CD8-positive, alpha-beta memory T cell (primary cell): ENCODE data around the gene S100PBP. TPM values are rescaled to one million over a fixed set of nuclear protein-coding genes. Genes with fewer than 3 reads are reported as not detected.
A peak's percentile ranks its signal among the peaks of the same experiment; 100 is the strongest.
"Not testable (repeated sequence)": the region's sequence is repeated elsewhere in the genome, so short reads cannot be mapped to it uniquely, and the experiment has no call there.

ENCODE experiments used
- CTCF ChIA-PET: fragments of 350-600 bp; sonication (Branson Sonifier 250); formaldehyde crosslinking; loops from one replicate; lab custom pipeline; 2021; ENCODE audit warnings: antibody characterized with exemption; lab: Charles Lee
- POLR2A ChIA-PET: fragments of 350-600 bp; sonication (Branson Sonifier 250); formaldehyde crosslinking; loops from one replicate; lab custom pipeline; 2021; ENCODE audit warnings: antibody characterized with exemption; lab: Charles Lee
- DNase-seq, 5 donors: peaks; one replicate each; pipeline versions ENCODE4 v3.0.0 to v3.0.0-alpha.2; 2020 to 2022; ENCODE audit warnings: mixed read lengths in 1 of 5
- H3K27ac ChIP-seq: one replicate; pipeline ENCODE4 v1.7.0; 2013; ENCODE audit warnings: low read depth, mild to moderate bottlenecking, low read length, moderate library complexity
- H3K27me3 ChIP-seq: 2 replicates; pipeline ENCODE4 v1.7.0; 2013; ENCODE audit warnings: low read length, mild to moderate bottlenecking; ENCODE audit not compliant: insufficient read depth, poor library complexity, severe bottlenecking
- H3K36me3 ChIP-seq: 2 replicates; pipeline ENCODE4 v1.7.0; 2013; ENCODE audit warnings: mild to moderate bottlenecking, low read length, moderate library complexity; ENCODE audit not compliant: insufficient read depth
- H3K4me1 ChIP-seq: 2 replicates; pipeline ENCODE4 v1.7.0; 2013; ENCODE audit warnings: mild to moderate bottlenecking, low read length, moderate library complexity; ENCODE audit not compliant: insufficient read depth
- H3K4me3 ChIP-seq: 2 replicates; pipeline ENCODE4 v1.7.0; 2013; ENCODE audit warnings: mild to moderate bottlenecking, low read length
- H3K9me3 ChIP-seq: 2 replicates; pipeline ENCODE4 v1.7.0; 2013; ENCODE audit warnings: mild to moderate bottlenecking, low read length
- H3K27ac Mint-ChIP-seq, 8 donors: one replicate each; pipeline ENCODE4 v1.8.0; 2020 to 2021; ENCODE audit warnings: mixed read lengths in 8 of 8, mild to moderate bottlenecking in 6 of 8, inconsistent platforms in 3 of 8, moderate library complexity in 3 of 8
- H3K27me3 Mint-ChIP-seq, 2 donors: one replicate each; pipeline ENCODE4 v1.8.0; 2020 to 2021; ENCODE audit warnings: mixed read lengths in 2 of 2, mild to moderate bottlenecking in 1 of 2, moderate library complexity in 1 of 2
- H3K36me3 Mint-ChIP-seq, 3 donors: one replicate each; pipeline ENCODE4 v1.8.0; 2020 to 2021; ENCODE audit warnings: mixed read lengths in 3 of 3, inconsistent platforms in 1 of 3, mild to moderate bottlenecking in 1 of 3
- H3K4me1 Mint-ChIP-seq, 3 donors: one replicate each; pipeline ENCODE4 v1.8.0; 2020 to 2021; ENCODE audit warnings: mixed read lengths in 3 of 3, inconsistent platforms in 1 of 3, mild to moderate bottlenecking in 1 of 3
- H3K4me3 Mint-ChIP-seq, 7 donors: one replicate each; pipeline ENCODE4 v1.8.0; 2020 to 2021; ENCODE audit warnings: mixed read lengths in 7 of 7, mild to moderate bottlenecking in 6 of 7, moderate library complexity in 4 of 7, inconsistent platforms in 2 of 7
- H3K9me3 Mint-ChIP-seq, 5 donors: one replicate each; pipeline ENCODE4 v1.8.0; 2020 to 2022; ENCODE audit warnings: mixed read lengths in 5 of 5, mild to moderate bottlenecking in 3 of 5, moderate library complexity in 2 of 5, inconsistent platforms in 1 of 5
- polyA plus RNA-seq: library from polyadenylated mRNA; unstranded; fragments of 300-500 nt; fragmentation: Illumina TruSeq; gene quantifications from one replicate; pipeline ENCODE4 v1.2.3, GENCODE V29; 2021
- total RNA-seq, 2 experiments: library from RNA; stranded (reverse); gene quantifications; one replicate each; pipeline ENCODE4 v1.2.3, GENCODE V29; 2021

S100PBP gene
- total and polyA plus RNA-seq, 3 experiments from 2014 or later: 17.3 to 30.6 (median 28.6) TPM

- peak overlapping the region in 2 of 8 donors; percentile 27 to 65 for H3K27ac Mint-ChIP-seq
- DNase-seq: no peak
- Histone ChIP-seq H3K4me3 (no peak overlapping the region), H3K27ac (peak overlapping the region; percentile 31), H3K27me3 (peaks cover 34% of the 10 kb centered on the region), H3K36me3 (no peaks in the 10 kb centered on the region), H3K9me3 (no peaks in the 10 kb centered on the region), H3K4me1 (peaks cover 7% of the 10 kb centered on the region)
- H3K4me3 Mint-ChIP-seq: peak overlapping the region; percentile 66 to 86 (median 79)
- H3K27me3 Mint-ChIP-seq: peaks cover 44 to 50% of the 10 kb centered on the region in 2 donors
- POLR2A ChIA-PET: no interaction called here
- H3K9me3 Mint-ChIP-seq: peaks cover 0 to 2% (median 0%) of the 10 kb centered on the region in 5 donors
- CTCF ChIA-PET: no interaction called here
- H3K36me3 Mint-ChIP-seq: no peaks in the 10 kb centered on the region
- H3K4me1 Mint-ChIP-seq: peaks cover 5 to 14% (median 8%) of the 10 kb centered on the region in 3 donors
Observed at GRCh38 chr1:32901823-32902534, 84.5 kb downstream of the S100PBP start.

- Mint-ChIP-seq H3K9me3 (peaks cover 0 to 2% (median 0%) of the 10 kb centered on the region in 5 donors), H3K4me1 (peaks cover 5 to 14% (median 8%) of the 10 kb centered on the region in 3 donors), H3K4me3 (peak overlapping the region; percentile 23 to 80 (median 72)), H3K36me3 (no peaks in the 10 kb centered on the region), H3K27me3 (peaks cover 39 to 45% of the 10 kb centered on the region in 2 donors), H3K27ac (no peak overlapping the region)
- ChIA-PET CTCF (no interaction called here), POLR2A (no interaction called here)
- no peak for DNase-seq
- H3K27me3 ChIP-seq: peaks cover 34% of the 10 kb centered on the region
- H3K27ac ChIP-seq: no peak overlapping the region
- no peaks in the 10 kb centered on the region for H3K9me3 ChIP-seq
- H3K4me3 ChIP-seq: no peak overlapping the region
- no peaks in the 10 kb centered on the region for H3K36me3 ChIP-seq
- H3K4me1 ChIP-seq: peaks cover 7% of the 10 kb centered on the region
Observed at GRCh38 chr1:32902535-32902920, 85.1 kb downstream of the S100PBP start.

GRCh38 chr1:32903991-32904785 is 86.7 kb downstream of the S100PBP start:
- Mint-ChIP-seq H3K27ac (no peak overlapping the region), H3K4me1 (peaks cover 5 to 14% (median 8%) of the 10 kb centered on the region in 3 donors), H3K36me3 (no peaks in the 10 kb centered on the region), H3K9me3 (no peaks in the 10 kb centered on the region), H3K4me3 (peak overlapping the region in 1 of 7 donors; percentile 43), H3K27me3 (peaks cover 29 to 33% of the 10 kb centered on the region in 2 donors)
- Histone ChIP-seq H3K27me3 (peaks cover 29% of the 10 kb centered on the region), H3K27ac (no peak overlapping the region), H3K4me3 (no peak overlapping the region), H3K9me3 (no peaks in the 10 kb centered on the region), H3K4me1 (peaks cover 7% of the 10 kb centered on the region), H3K36me3 (no peaks in the 10 kb centered on the region)
- DNase-seq: no peak
- CTCF ChIA-PET: interaction anchor here (0.9 kb wide), 1 partner anchor 12 kb away, joined by 3 read pairs; no protein-coding TSS in a partner anchor
- POLR2A ChIA-PET: no interaction called here

GRCh38 chr1:32904797-32905196 is 87.3 kb downstream of the S100PBP start:
- H3K36me3 ChIP-seq: no peaks in the 10 kb centered on the region
- H3K4me3 ChIP-seq: no peak overlapping the region
- Mint-ChIP-seq H3K4me1 (peaks cover 5 to 14% (median 8%) of the 10 kb centered on the region in 3 donors), H3K27me3 (peaks cover 28% of the 10 kb centered on the region in 2 donors), H3K4me3 (no peak overlapping the region), H3K27ac (no peak overlapping the region), H3K36me3 (no peaks in the 10 kb centered on the region), H3K9me3 (no peaks in the 10 kb centered on the region)
- no peak overlapping the region for H3K27ac ChIP-seq
- POLR2A ChIA-PET: no interaction called here
- peaks cover 25% of the 10 kb centered on the region for H3K27me3 ChIP-seq
- CTCF ChIA-PET: interaction anchor here (0.9 kb wide), 1 partner anchor 12 kb away, joined by 3 read pairs; no protein-coding TSS in a partner anchor
- no peak for DNase-seq
- no peaks in the 10 kb centered on the region for H3K9me3 ChIP-seq
- H3K4me1 ChIP-seq: peaks cover 7% of the 10 kb centered on the region

- H3K27ac ChIP-seq, H3K9me3 Mint-ChIP-seq, CTCF ChIA-PET, H3K4me3 Mint-ChIP-seq, H3K4me1 ChIP-seq, H3K4me3 ChIP-seq, POLR2A ChIA-PET, H3K36me3 Mint-ChIP-seq, DNase-seq, H3K36me3 ChIP-seq, H3K9me3 ChIP-seq: not testable (repeated sequence)
- H3K27me3 ChIP-seq: peaks cover 17% of the 10 kb centered on the region
- peak overlapping the region in 1 of 8 donors; percentile 67 for H3K27ac Mint-ChIP-seq
- peaks cover 2 to 11% (median 7%) of the 10 kb centered on the region in 3 donors for H3K4me1 Mint-ChIP-seq
- H3K27me3 Mint-ChIP-seq: peaks cover 24 to 25% of the 10 kb centered on the region in 2 donors
Observed at GRCh38 chr1:32905588-32905987, 88.1 kb downstream of the S100PBP start.

GRCh38 chr1:32906654-32907053 is 89.2 kb downstream of the S100PBP start:
- H3K27me3 Mint-ChIP-seq: peaks cover 19 to 20% of the 10 kb centered on the region in 2 donors
- H3K9me3 Mint-ChIP-seq: no peaks in the 10 kb centered on the region
- H3K36me3 Mint-ChIP-seq: no peaks in the 10 kb centered on the region
- no peaks in the 10 kb centered on the region for H3K9me3 ChIP-seq
- POLR2A ChIA-PET: interaction anchor here (0.7 kb wide), 1 partner anchor 9 kb away, joined by 8 read pairs; no protein-coding TSS in a partner anchor
- no peaks in the 10 kb centered on the region for H3K4me1 ChIP-seq
- CTCF ChIA-PET: no interaction called here
- H3K4me1 Mint-ChIP-seq: peaks cover 0 to 5% (median 3%) of the 10 kb centered on the region in 3 donors
- no peaks in the 10 kb centered on the region for H3K36me3 ChIP-seq
- peaks cover 10% of the 10 kb centered on the region for H3K27me3 ChIP-seq
- H3K27ac Mint-ChIP-seq: no peak overlapping the region
- no peak overlapping the region for H3K4me3 ChIP-seq
- no peak overlapping the region for H3K27ac ChIP-seq
- no peak overlapping the region for H3K4me3 Mint-ChIP-seq
- DNase-seq: no peak

- Histone ChIP-seq H3K4me1 (no peaks in the 10 kb centered on the region), H3K27ac (no peak overlapping the region), H3K9me3 (no peaks in the 10 kb centered on the region), H3K27me3 (peaks cover 5% of the 10 kb centered on the region), H3K4me3 (no peak overlapping the region), H3K36me3 (no peaks in the 10 kb centered on the region)
- ChIA-PET CTCF (no interaction called here), POLR2A (interaction anchor here (0.7 kb wide), 1 partner anchor 9 kb away, joined by 8 read pairs; no protein-coding TSS in a partner anchor)
- DNase-seq: no peak
- H3K4me1 Mint-ChIP-seq: no peaks in the 10 kb centered on the region
- H3K27ac Mint-ChIP-seq: no peak overlapping the region
- peaks cover 12% of the 10 kb centered on the region in 2 donors for H3K27me3 Mint-ChIP-seq
- H3K9me3 Mint-ChIP-seq: no peaks in the 10 kb centered on the region
- no peaks in the 10 kb centered on the region for H3K36me3 Mint-ChIP-seq
- no peak overlapping the region for H3K4me3 Mint-ChIP-seq
Observed at GRCh38 chr1:32907435-32907834, 90.0 kb downstream of the S100PBP start.
